ENCODE data around the gene IER5L.

Gene IER5L

DNA sequence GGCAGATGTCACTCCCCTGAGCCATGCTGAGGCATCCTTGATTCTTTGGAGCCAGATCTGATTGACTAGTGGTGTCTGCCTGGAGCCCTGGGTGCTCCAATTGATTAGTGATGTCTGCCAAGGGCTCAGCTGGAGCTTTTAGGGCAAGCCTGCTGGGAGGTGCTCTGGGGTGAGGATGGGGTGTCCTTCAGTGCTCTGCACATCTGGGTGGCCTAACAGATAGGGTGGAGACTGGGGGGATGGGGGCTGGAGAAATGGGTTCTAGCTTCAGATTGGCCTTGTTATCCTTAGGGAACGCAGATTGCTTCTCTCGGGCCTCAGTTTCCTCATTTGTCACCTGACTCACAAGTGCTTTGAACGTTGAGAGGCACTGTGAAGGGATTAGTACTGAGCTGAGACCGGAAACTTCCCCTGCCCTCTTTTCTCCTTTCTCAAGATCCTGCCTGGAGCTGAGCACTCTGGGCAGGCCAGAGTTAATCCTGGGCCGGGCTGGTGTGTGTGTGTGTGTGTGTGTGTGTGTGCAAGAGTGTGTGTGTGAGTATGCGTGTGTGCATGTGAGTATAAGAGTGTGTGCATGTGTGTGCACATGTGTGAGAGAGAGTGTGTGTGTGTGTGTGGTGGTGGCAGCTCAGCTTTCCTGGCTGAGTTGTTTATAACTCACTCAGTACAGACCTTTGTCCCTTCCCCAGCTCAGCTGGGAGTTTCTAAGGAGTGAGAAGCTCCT is 5.6 kb upstream of the IER5L start:
- no peaks in the 10 kb centered on the region for H3K36me3 ChIP-seq (ENCODE audit: control insufficient read depth in 1 of 2, insufficient read depth in 2 of 2, low read length in 2 of 2)
- H3K9ac ChIP-seq (ENCODE audit: low read depth in 1 of 2, low read length in 2 of 2) = peak overlapping the region in 1 of 2 donors; percentile 52
- no peak overlapping the region for H3K27ac ChIP-seq (ENCODE audit: low read depth, low read length)
- H3K9me3 ChIP-seq (ENCODE audit: control insufficient read depth in 1 of 2, low read length in 2 of 2) = no peaks in the 10 kb centered on the region
- H3K27me3 ChIP-seq (ENCODE audit: control insufficient read depth in 1 of 2, insufficient read depth in 2 of 2, low read length in 2 of 2) = no peaks in the 10 kb centered on the region
- H3K4me1 ChIP-seq (ENCODE audit: control insufficient read depth in 1 of 2, insufficient read depth in 2 of 2, low read length in 2 of 2) = peaks cover 57 to 66% of the 10 kb centered on the region in 2 donors
- peak overlapping the region in 1 of 2 donors; percentile 34 for H3K4me3 ChIP-seq (ENCODE audit: low read depth in 1 of 2, low read length in 2 of 2)

DNA sequence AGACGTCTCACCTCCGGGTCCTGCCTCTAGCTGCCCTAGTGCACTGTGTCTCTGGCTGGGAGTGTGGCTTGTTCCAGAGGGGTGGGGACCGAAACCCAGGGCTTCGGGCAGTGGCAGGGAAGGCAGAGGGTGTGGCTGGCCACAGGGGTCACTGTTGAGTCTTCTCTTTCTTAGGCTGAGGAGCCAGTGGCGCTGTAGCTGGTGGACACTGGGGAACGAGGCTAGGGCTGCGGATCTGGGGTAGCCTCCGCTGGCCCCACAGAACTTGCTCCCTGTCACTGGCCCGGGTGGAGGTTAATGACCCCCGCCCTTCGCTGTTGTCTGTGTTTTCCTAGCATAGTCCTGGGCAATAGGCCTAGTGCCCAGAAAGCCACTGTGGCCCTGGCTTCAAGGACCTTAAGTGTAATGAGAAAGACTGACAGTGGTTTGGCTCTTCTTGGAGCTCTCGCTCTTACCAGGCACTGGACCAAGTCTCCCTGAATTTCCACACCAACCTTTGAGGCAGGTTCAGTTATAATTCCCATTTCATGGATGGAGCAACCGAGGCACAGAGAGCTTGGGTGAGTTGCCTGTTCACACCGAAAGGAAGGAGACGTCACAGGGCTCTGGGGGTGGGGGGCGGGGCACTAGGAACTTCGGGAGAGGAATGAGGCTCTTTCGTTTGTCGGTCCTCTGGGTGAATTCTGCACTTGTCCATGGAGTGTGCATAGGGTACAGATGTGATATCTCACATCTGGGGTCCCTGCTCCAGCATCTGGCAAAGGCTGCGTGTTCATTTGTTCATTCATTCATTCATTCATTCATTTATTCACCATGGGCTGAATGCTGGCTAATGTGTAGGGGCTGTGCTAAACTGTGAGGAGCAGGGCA is 4.8 kb upstream of the IER5L start:
- Histone ChIP-seq H3K4me1 (ENCODE audit: control insufficient read depth in 1 of 2, insufficient read depth in 2 of 2, low read length in 2 of 2) (peaks cover 59 to 70% of the 10 kb centered on the region in 2 donors), H3K27me3 (ENCODE audit: control insufficient read depth in 1 of 2, insufficient read depth in 2 of 2, low read length in 2 of 2) (no peaks in the 10 kb centered on the region), H3K36me3 (ENCODE audit: control insufficient read depth in 1 of 2, insufficient read depth in 2 of 2, low read length in 2 of 2) (no peaks in the 10 kb centered on the region), H3K27ac (ENCODE audit: low read depth, low read length) (no peak overlapping the region), H3K9me3 (ENCODE audit: control insufficient read depth in 1 of 2, low read length in 2 of 2) (no peaks in the 10 kb centered on the region), H3K4me3 (ENCODE audit: low read depth in 1 of 2, low read length in 2 of 2) (peak overlapping the region; percentile 7 to 27), H3K9ac (ENCODE audit: low read depth in 1 of 2, low read length in 2 of 2) (peak overlapping the region in 1 of 2 donors; percentile 48)

DNA sequence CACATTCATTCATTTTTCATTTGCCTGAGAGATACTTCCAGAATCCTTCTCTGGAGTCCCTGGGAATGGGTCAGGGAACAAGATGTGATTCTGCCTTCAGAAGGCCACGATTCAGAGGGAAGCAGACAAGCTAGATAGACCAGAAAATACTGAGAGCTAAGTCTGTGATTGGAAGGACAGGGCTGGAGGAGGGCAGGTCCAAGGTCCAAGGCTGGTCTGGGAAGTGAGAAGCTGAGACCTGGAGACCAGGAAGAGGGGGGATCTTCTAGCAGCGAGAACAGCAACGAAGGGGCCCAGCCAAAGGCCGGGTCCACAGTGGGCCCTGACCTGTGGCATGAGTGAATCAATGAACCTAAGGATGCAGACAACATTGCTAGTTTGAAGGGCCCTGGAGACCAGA is 4.1 kb upstream of the IER5L start:
- Histone ChIP-seq H3K4me3 (ENCODE audit: low read depth in 1 of 2, low read length in 2 of 2) (peak overlapping the region; percentile 7 to 27), H3K36me3 (ENCODE audit: control insufficient read depth in 1 of 2, insufficient read depth in 2 of 2, low read length in 2 of 2) (no peaks in the 10 kb centered on the region), H3K9ac (ENCODE audit: low read depth in 1 of 2, low read length in 2 of 2) (peak overlapping the region in 1 of 2 donors; percentile 35), H3K27me3 (ENCODE audit: control insufficient read depth in 1 of 2, insufficient read depth in 2 of 2, low read length in 2 of 2) (no peaks in the 10 kb centered on the region), H3K27ac (ENCODE audit: low read depth, low read length) (no peak overlapping the region), H3K9me3 (ENCODE audit: control insufficient read depth in 1 of 2, low read length in 2 of 2) (no peaks in the 10 kb centered on the region), H3K4me1 (ENCODE audit: control insufficient read depth in 1 of 2, insufficient read depth in 2 of 2, low read length in 2 of 2) (peaks cover 59 to 70% of the 10 kb centered on the region in 2 donors)

DNA sequence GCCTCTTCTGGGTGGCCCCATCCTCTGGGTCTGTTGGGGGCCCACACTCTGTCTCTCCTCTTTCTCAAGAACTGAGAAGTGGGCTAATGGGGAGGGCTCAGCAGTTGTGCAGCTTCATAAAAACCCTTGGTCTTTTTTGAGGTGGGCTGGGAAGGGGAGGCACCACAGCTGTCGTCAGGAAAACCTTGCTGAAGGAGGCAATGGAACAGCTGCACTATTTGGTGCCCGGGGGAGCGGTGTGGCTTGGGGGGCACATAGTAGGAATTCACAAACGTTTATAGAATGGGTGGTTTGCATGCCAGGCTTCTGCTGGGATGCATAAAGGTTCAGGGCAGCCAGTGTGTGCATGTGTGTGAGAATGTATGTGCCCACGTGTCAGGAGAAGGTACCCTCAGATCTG is 3.2 kb upstream of the IER5L start:
- Histone ChIP-seq H3K4me1 (ENCODE audit: control insufficient read depth in 1 of 2, insufficient read depth in 2 of 2, low read length in 2 of 2) (peaks cover 59 to 70% of the 10 kb centered on the region in 2 donors), H3K27ac (ENCODE audit: low read depth, low read length) (no peak overlapping the region), H3K4me3 (ENCODE audit: low read depth in 1 of 2, low read length in 2 of 2) (no peak overlapping the region), H3K9ac (ENCODE audit: low read depth in 1 of 2, low read length in 2 of 2) (no peak overlapping the region), H3K9me3 (ENCODE audit: control insufficient read depth in 1 of 2, low read length in 2 of 2) (no peaks in the 10 kb centered on the region), H3K36me3 (ENCODE audit: control insufficient read depth in 1 of 2, insufficient read depth in 2 of 2, low read length in 2 of 2) (no peaks in the 10 kb centered on the region), H3K27me3 (ENCODE audit: control insufficient read depth in 1 of 2, insufficient read depth in 2 of 2, low read length in 2 of 2) (no peaks in the 10 kb centered on the region)

DNA sequence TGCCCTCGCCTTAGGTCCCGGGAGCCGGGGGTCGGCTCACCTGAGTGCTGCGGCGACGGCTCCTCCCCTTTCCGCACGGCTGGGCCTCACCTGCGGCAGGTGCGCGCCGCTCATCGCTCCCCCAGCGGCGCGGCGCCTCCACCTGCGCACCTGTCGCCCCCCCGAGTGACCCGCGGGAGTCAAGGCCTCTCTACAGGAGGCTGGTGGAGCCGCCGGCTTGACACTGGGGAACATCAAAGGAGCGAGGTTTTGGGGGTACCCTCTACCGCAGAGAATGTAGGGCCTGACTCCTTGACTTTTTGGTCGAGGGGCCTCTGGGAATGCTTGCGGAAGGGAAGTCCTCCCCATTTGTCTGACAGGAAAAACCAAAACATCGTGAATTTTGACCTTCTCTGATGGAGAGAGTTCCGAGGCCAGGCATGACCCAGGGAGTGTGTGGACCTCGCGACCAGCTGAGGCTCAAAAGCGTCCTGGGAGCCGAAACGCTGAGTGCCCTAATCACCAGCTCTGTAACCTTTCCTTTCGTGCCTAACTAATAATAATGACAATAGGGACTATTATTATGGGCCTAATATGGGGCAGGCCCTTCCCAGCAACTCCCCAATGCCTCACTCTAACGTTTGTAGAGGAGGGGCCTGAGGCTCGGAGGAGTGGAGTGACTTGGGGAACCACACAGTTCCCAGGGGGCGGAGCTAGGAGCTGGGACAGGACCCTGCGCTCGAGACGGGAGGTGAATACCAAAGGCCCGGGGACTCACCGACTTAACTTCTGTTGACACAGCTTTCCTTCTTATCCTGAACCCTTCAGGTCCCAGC is 714 bp upstream of the IER5L start:
- no peaks in the 10 kb centered on the region for H3K9me3 ChIP-seq (ENCODE audit: control insufficient read depth in 1 of 2, low read length in 2 of 2)
- H3K27ac ChIP-seq (ENCODE audit: low read depth, low read length) = no peak overlapping the region
- no peak overlapping the region for H3K9ac ChIP-seq (ENCODE audit: low read depth in 1 of 2, low read length in 2 of 2)
- H3K4me3 ChIP-seq (ENCODE audit: low read depth in 1 of 2, low read length in 2 of 2) = peak overlapping the region; percentile 54 to 57
- no peaks in the 10 kb centered on the region for H3K27me3 ChIP-seq (ENCODE audit: control insufficient read depth in 1 of 2, insufficient read depth in 2 of 2, low read length in 2 of 2)
- peaks cover 49 to 62% of the 10 kb centered on the region in 2 donors for H3K4me1 ChIP-seq (ENCODE audit: control insufficient read depth in 1 of 2, insufficient read depth in 2 of 2, low read length in 2 of 2)
- H3K36me3 ChIP-seq (ENCODE audit: control insufficient read depth in 1 of 2, insufficient read depth in 2 of 2, low read length in 2 of 2) = no peaks in the 10 kb centered on the region

DNA sequence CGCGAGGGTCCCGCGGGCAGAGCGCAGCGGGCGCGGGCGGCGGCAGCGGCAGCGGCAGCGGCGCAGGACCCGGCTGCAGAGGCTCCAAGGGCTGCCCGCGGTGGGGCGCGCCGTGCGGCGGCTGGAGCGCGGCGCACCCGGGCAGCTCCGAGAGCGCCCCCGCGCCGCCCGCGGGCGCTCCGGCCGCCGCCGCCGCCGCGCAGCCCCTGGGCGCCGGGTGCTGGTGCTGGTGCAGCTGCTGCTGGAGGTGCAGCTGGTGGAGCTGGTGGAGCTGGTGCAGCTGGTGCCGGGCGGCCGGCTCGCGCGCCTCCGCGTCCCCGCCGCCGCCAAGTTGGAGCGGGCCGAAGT is 644 bp downstream of the IER5L start:
- Histone ChIP-seq H3K27ac (ENCODE audit: low read depth, low read length) (peak overlapping the region; percentile 36), H3K9me3 (ENCODE audit: control insufficient read depth in 1 of 2, low read length in 2 of 2) (no peaks in the 10 kb centered on the region), H3K9ac (ENCODE audit: low read depth in 1 of 2, low read length in 2 of 2) (peak overlapping the region; percentile 57 to 91), H3K4me1 (ENCODE audit: control insufficient read depth in 1 of 2, insufficient read depth in 2 of 2, low read length in 2 of 2) (peaks cover 41 to 52% of the 10 kb centered on the region in 2 donors), H3K4me3 (ENCODE audit: low read depth in 1 of 2, low read length in 2 of 2) (peak overlapping the region; percentile 68 to 87), H3K27me3 (ENCODE audit: control insufficient read depth in 1 of 2, insufficient read depth in 2 of 2, low read length in 2 of 2) (peaks cover 8 to 10% of the 10 kb centered on the region in 2 donors), H3K36me3 (ENCODE audit: control insufficient read depth in 1 of 2, insufficient read depth in 2 of 2, low read length in 2 of 2) (no peaks in the 10 kb centered on the region)

DNA sequence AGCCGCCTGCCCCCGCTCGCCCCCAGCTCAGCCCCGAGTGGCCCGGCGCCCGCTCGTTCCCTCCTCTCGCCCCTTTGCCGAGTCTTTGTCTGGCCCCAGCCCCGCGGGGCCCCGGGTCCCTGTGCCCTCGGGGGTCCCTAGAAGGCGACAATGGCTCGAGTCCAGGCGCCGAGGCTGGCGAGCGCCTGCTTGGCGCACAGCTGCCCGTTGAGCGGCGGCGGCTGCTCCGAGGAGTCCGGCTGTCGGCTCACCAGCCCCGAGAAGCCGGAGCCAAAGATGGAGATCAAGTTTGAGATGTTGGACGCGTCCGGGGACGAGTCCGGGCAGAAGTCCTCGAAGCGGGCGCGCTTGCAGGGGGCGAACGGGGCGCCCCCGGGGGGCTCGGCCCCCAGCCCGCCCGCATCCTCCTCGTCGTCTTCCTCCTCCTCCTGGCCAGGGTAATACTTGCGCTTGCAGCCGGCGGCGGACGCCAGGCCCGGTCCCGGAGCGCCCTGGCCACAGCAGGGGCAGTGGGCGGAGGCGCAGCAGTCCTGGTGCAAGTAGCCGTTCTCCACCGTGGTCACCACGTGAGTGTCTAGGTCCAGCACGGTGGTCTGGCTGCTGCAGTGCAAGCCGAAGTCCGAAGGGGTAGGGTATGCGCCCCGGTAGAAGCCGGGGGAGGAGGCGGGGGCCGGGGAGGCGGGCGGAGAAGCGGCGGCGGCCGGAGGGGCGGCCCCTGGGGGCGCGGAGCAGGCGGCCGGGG is 1.2 kb downstream of the IER5L start:
- peak overlapping the region; percentile 75 to 81 for H3K4me3 ChIP-seq (ENCODE audit: low read depth in 1 of 2, low read length in 2 of 2)
- no peaks in the 10 kb centered on the region for H3K36me3 ChIP-seq (ENCODE audit: control insufficient read depth in 1 of 2, insufficient read depth in 2 of 2, low read length in 2 of 2)
- peaks cover 36 to 46% of the 10 kb centered on the region in 2 donors for H3K4me1 ChIP-seq (ENCODE audit: control insufficient read depth in 1 of 2, insufficient read depth in 2 of 2, low read length in 2 of 2)
- H3K9me3 ChIP-seq (ENCODE audit: control insufficient read depth in 1 of 2, low read length in 2 of 2) = no peaks in the 10 kb centered on the region
- H3K9ac ChIP-seq (ENCODE audit: low read depth in 1 of 2, low read length in 2 of 2) = peak overlapping the region; percentile 69 to 72
- peak overlapping the region; percentile 92 for H3K27ac ChIP-seq (ENCODE audit: low read depth, low read length)
- H3K27me3 ChIP-seq (ENCODE audit: control insufficient read depth in 1 of 2, insufficient read depth in 2 of 2, low read length in 2 of 2) = peaks cover 9 to 15% of the 10 kb centered on the region in 2 donors

DNA sequence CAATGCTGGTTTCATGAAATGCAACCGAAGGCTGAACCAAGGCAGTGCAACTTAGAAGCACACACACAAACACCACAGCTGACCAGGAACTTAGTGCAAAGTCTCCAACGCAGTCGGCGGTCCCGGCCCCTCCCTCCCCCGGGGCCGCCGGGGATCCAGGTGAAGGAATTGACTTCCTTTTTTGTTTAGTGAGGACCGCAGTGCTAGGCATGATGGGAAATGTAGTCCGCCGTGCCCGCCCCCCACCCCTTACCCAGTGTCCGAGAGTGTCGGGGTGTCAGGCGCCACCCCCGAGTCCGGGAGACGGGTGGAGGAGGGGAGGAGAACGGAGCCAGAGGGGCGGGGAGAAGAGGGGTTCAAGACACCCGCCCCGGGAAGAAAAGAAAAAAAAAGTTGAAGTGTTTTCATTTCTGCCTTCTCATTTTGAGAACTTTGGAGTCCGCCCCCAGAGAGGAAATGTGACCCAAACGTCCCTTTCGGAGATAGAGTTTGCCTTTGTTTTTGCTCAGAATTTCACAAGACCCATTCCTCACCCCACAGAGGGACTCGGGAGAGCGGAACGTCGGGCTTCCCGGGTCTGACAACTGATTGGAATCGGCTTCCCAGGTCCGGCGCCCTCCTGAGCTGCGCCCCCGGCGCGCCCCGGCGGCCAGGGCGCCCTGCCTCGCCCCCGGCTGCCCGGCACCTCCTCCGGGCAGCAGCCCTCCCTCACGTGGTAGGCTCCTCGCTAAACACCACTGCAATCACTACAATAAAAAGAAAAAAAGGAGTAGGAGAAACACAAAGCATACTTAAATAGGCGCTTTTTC is 2.0 kb downstream of the IER5L start:
- H3K4me3 ChIP-seq (ENCODE audit: low read depth in 1 of 2, low read length in 2 of 2) = peak overlapping the region; percentile 75 to 81
- H3K36me3 ChIP-seq (ENCODE audit: control insufficient read depth in 1 of 2, insufficient read depth in 2 of 2, low read length in 2 of 2) = no peaks in the 10 kb centered on the region
- peak overlapping the region; percentile 92 for H3K27ac ChIP-seq (ENCODE audit: low read depth, low read length)
- no peaks in the 10 kb centered on the region for H3K9me3 ChIP-seq (ENCODE audit: control insufficient read depth in 1 of 2, low read length in 2 of 2)
- H3K4me1 ChIP-seq (ENCODE audit: control insufficient read depth in 1 of 2, insufficient read depth in 2 of 2, low read length in 2 of 2) = peaks cover 27 to 38% of the 10 kb centered on the region in 2 donors
- peak overlapping the region; percentile 86 to 87 for H3K9ac ChIP-seq (ENCODE audit: low read depth in 1 of 2, low read length in 2 of 2)
- peaks cover 9 to 15% of the 10 kb centered on the region in 2 donors for H3K27me3 ChIP-seq (ENCODE audit: control insufficient read depth in 1 of 2, insufficient read depth in 2 of 2, low read length in 2 of 2)

DNA sequence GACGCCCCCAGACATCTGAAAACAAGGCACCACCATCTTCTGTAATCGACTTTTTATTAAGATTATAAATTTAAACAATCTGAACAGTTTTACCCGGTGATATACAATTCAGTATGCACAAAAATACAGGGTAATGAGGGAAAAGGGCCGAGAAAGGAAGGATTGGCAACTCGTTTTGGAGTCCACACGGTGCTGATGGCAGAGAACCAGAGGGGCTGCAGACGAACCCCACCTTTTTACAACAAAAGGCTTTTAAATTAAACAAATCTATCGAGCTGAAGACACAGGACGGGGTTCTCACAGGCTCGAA is 2.6 kb downstream of the IER5L start:
- Histone ChIP-seq H3K4me3 (ENCODE audit: low read depth in 1 of 2, low read length in 2 of 2) (peak overlapping the region; percentile 75 to 81), H3K4me1 (ENCODE audit: control insufficient read depth in 1 of 2, insufficient read depth in 2 of 2, low read length in 2 of 2) (peaks cover 22 to 32% of the 10 kb centered on the region in 2 donors), H3K27me3 (ENCODE audit: control insufficient read depth in 1 of 2, insufficient read depth in 2 of 2, low read length in 2 of 2) (peaks cover 9 to 15% of the 10 kb centered on the region in 2 donors), H3K36me3 (ENCODE audit: control insufficient read depth in 1 of 2, insufficient read depth in 2 of 2, low read length in 2 of 2) (no peaks in the 10 kb centered on the region), H3K9ac (ENCODE audit: low read depth in 1 of 2, low read length in 2 of 2) (peak overlapping the region; percentile 86 to 87), H3K27ac (ENCODE audit: low read depth, low read length) (peak overlapping the region; percentile 92), H3K9me3 (ENCODE audit: control insufficient read depth in 1 of 2, low read length in 2 of 2) (no peaks in the 10 kb centered on the region)
